Raji (cell line): ENCODE measurements around the gene ARAP2.

Source experiments
- POLR2A ChIP-seq: IDR thresholded peaks from 2 replicates; pipeline ENCODE4 v1.6.1; 2011; ENCODE audit warnings: low read depth, low read length, control low read depth; ENCODE audit not compliant: insufficient read depth

Gene ARAP2

GRCh38 chr4:36183232-36183631 is 61.1 kb downstream of the ARAP2 start:
- TF ChIP-seq POLR2A: no peak

GRCh38 chr4:36180206-36180605 is 64.1 kb downstream of the ARAP2 start:
- no peak for TF ChIP-seq POLR2A

GRCh38 chr4:36178484-36178883 is 65.8 kb downstream of the ARAP2 start:
- no peak for TF ChIP-seq POLR2A

- no peak for TF ChIP-seq POLR2A
Observed at GRCh38 chr4:36177946-36178345, 66.4 kb downstream of the ARAP2 start.

GRCh38 chr4:36174570-36174969 is 69.7 kb downstream of the ARAP2 start:
- TF ChIP-seq POLR2A: no peak

- TF ChIP-seq POLR2A: no peak
Observed at GRCh38 chr4:36173905-36174304, 70.4 kb downstream of the ARAP2 start.

- TF ChIP-seq POLR2A: no peak
Observed at GRCh38 chr4:36172656-36173055, 71.7 kb downstream of the ARAP2 start.

GRCh38 chr4:36168127-36168878 is 76.0 kb downstream of the ARAP2 start:
- TF ChIP-seq POLR2A: no peak

GRCh38 chr4:36165631-36166005 is 78.7 kb downstream of the ARAP2 start:
- TF ChIP-seq POLR2A: no peak

- no peak for TF ChIP-seq POLR2A
Observed at GRCh38 chr4:36164900-36165630, 79.2 kb downstream of the ARAP2 start.

- no peak for TF ChIP-seq POLR2A
Observed at GRCh38 chr4:36163198-36163597, 81.1 kb downstream of the ARAP2 start.

- TF ChIP-seq POLR2A: no peak
Observed at GRCh38 chr4:36159208-36159607, 85.1 kb downstream of the ARAP2 start.

- TF ChIP-seq POLR2A: no peak
Observed at GRCh38 chr4:36152735-36153134, 91.6 kb downstream of the ARAP2 start.

GRCh38 chr4:36142504-36142903 is 101.8 kb downstream of the ARAP2 start:
- no peak for TF ChIP-seq POLR2A

- no peak for TF ChIP-seq POLR2A
Observed at GRCh38 chr4:36141186-36141585, 103.1 kb downstream of the ARAP2 start.

GRCh38 chr4:36140421-36140820 is 103.9 kb downstream of the ARAP2 start:
- no peak for TF ChIP-seq POLR2A
